ENCODE data around the gene TEX44.
A peak's percentile ranks its signal among the peaks of the same experiment; 100 is the strongest.

The TEX44 gene

GRCh38 chr2:231633241-231633976, 40.7 kb downstream of the TEX44 start:
- no peak for DNase-seq (ENCODE audit: low read depth in 2 of 2)

GRCh38 chr2:231634412-231634811, 41.7 kb downstream of the TEX44 start:
- no peak for DNase-seq (ENCODE audit: low read depth in 2 of 2)

GRCh38 chr2:231634951-231635875, 42.5 kb downstream of the TEX44 start:
- no peak for DNase-seq (ENCODE audit: low read depth in 2 of 2)

GRCh38 chr2:231640241-231640640, 47.6 kb downstream of the TEX44 start:
- DNase-seq (ENCODE audit: low read depth in 2 of 2): no peak

GRCh38 chr2:231640641-231641111, 48.0 kb downstream of the TEX44 start:
- DNase-seq (ENCODE audit: low read depth in 2 of 2): no peak

GRCh38 chr2:231642631-231643494, 50.2 kb downstream of the TEX44 start:
- DNase-seq (ENCODE audit: low read depth in 2 of 2): peak; percentile 26 to 51

GRCh38 chr2:231643495-231643888, 50.8 kb downstream of the TEX44 start:
- no peak for DNase-seq (ENCODE audit: low read depth in 2 of 2)
